GM12865 (cell line): ENCODE data around the gene ADAR.

Experiments used
- DNase-seq: peaks from one replicate; pipeline ENCODE4 v3.0.0; 2010; ENCODE audit warnings: low read depth
- H3K4me3 ChIP-seq: 2 replicates; pipeline ENCODE4 v1.5.1; 2011; ENCODE audit warnings: mild to moderate bottlenecking, low read depth, low read length, control low read depth
- TF ChIP-seq, protein P1 (sequence below): IDR thresholded peaks from 2 replicates; pipeline ENCODE4 v1.5.1; 2011; ENCODE audit warnings: low read length, control low read depth, low read depth, inconsistent platforms; ENCODE audit not compliant: insufficient read depth; ENCODE audit errors: missing control alignments

ADAR gene

DNA sequence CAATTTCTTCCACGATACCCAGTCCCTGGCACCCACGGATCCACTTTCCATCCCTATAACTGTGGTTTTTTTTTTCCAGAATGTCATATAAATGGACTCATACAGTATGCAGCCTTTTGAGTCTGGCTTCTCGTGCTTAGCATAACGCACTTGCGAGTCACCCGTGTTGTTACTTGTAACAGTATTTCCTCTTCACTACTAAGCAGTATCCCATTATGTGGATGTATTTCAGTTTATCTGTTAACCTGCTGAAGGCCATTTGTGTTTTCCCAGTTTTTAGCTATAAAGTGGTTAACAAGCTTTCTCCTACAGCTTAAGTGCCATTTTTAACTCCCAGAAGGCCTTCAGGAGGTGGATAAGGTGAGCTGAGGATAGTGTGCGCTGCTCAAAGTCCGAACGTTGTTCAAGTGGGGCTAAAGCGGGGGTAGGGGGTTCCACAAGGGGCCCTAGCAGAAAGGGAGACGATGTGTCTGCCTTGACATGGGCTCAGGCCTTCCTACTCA lies 829 bp downstream of the ADAR start:
- TF ChIP-seq, protein P1, sequence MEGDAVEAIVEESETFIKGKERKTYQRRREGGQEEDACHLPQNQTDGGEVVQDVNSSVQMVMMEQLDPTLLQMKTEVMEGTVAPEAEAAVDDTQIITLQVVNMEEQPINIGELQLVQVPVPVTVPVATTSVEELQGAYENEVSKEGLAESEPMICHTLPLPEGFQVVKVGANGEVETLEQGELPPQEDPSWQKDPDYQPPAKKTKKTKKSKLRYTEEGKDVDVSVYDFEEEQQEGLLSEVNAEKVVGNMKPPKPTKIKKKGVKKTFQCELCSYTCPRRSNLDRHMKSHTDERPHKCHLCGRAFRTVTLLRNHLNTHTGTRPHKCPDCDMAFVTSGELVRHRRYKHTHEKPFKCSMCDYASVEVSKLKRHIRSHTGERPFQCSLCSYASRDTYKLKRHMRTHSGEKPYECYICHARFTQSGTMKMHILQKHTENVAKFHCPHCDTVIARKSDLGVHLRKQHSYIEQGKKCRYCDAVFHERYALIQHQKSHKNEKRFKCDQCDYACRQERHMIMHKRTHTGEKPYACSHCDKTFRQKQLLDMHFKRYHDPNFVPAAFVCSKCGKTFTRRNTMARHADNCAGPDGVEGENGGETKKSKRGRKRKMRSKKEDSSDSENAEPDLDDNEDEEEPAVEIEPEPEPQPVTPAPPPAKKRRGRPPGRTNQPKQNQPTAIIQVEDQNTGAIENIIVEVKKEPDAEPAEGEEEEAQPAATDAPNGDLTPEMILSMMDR: no peak
- peak; percentile 42 for DNase-seq

DNA sequence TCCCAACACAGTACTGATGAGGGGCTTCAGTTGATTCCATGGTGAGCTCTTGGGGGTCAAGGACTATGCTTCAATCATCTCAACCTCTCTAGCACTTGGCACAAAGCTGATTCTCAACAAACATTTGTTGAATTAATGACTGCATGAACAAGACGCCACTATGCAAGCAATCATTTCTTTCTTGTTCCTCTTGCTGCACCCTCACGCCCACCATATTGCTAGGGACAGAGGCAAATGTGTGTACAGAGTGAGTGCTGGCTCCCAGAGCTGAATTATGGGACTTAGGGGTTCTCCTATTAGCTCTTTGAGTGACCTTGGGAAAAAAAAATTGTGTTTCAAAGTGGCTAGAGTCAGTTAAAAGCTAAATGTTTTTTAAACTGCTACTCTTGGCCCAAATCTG lies 2.5 kb downstream of the ADAR start:
- no peak for DNase-seq

More for the DNA sequence above, 829 bp downstream of the ADAR start:
- peak overlapping the region; percentile 85 for H3K4me3 ChIP-seq

DNA sequence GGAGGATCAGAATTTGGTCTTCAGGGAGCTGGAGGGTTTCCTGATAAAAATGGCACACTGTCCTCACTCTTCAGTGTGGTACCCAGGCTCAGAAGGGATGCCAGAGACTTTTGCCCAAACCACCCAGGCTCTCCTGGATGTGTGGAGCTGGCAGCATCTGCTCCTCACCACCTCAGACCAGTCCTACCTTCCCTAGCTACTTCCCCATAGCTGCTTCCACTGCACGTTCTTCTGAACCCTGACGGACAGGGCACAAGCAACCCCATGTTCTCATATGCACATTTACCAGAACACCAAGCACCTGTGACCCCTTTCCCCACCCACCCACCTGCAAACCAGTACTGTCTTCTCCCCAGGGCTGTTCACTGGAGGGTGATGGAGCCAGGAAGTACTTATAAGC lies 4.7 kb downstream of the ADAR start:
- no peak overlapping the region for H3K4me3 ChIP-seq
- TF ChIP-seq, protein P1: no peak
- no peak for DNase-seq

More for the DNA sequence above, 2.5 kb downstream of the ADAR start:
- no peak overlapping the region for H3K4me3 ChIP-seq
- TF ChIP-seq, protein P1: no peak

DNA sequence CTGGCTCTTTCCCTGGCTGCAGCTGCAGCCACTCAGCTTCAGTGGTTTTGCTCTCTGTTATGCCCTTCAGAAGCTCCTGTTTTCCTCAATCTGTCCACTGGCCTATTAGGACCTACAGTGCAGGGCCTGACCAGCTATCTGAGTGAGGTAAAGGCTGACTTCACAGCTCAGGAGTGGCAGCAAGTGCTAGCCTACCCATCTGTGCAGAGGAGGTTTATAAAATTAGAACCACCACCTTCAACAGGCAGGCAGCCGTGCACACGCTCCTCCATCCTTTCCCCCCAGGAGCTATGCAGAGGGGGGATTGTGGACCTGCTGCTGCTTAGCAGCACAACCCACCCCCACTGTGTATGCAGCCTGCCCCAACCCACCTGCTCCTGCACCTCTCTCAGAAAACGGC lies 8.3 kb downstream of the ADAR start:
- TF ChIP-seq, protein P1: no peak
- no peak overlapping the region for H3K4me3 ChIP-seq
- DNase-seq: no peak

DNA sequence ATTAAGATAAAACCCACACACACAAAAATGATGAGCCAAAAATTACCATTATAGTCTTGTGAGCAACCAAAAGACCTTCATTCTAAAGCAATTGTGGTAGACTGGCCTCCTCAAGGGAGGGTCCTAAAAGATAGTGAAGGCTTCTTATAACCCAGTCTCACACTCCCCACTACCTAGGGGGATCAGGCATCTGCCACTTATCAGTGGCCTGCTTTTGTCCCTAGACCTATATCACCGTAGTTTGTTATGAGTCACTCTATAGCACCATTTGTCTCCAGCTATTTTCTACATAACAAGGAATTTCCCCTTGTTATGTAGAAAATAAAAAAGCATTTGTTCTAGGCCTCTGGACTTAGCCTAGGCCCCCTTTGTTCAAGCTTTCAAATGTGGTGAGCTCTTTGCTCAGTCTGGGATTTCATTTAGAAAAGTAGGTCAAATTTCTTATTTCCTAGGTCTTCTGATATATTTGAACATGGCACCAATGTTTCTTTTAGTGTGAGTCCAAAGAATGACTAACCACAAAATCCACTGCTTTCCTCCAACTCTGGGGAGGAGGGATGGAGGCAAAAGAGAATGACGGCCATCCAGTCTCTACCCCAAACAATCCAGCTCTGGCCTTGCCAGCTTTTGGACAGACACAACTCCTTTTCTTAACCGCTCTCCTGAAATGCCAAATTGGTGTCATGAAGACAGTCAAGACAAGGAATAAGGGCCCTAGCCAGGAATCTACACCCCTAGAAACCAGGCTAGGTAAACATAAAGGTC lies 8.9 kb downstream of the ADAR start:
- DNase-seq: no peak
- no peak overlapping the region for H3K4me3 ChIP-seq
- TF ChIP-seq, protein P1: no peak

DNA sequence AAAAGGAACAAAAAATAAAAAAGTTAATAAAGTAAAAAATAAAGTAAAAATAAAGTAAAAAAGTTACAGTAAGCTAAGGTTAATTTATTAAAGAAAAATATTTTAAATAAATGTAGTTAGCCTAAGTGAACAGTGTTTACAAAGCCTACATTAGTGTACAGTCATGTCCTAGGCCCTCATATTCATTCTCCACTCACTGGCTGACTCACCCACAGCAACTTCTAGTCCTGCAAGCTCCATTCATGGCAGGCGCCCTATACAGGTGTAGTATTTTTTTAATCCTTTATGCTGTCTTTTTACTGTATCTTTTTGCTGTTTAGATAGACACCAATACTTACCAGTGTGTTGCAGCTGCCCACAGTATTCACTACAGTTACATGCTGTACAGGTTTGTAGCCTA lies 12.4 kb downstream of the ADAR start:
- TF ChIP-seq, protein P1: no peak
- no peak overlapping the region for H3K4me3 ChIP-seq
- DNase-seq: no peak
